Neuronal stem cell (in vitro differentiated cells): ENCODE results near the gene CTNNA3.

Experiments used
- DNase-seq: peaks from one replicate; pipeline ENCODE4 v3.0.0-alpha.2; 2013; ENCODE audit warnings: low spot score
- H2AFZ ChIP-seq: one replicate; pipeline ENCODE4 v1.6.1; 2013; ENCODE audit warnings: mild to moderate bottlenecking, low read length, inconsistent platforms
- H2AK5ac ChIP-seq: 2 replicates; pipeline ENCODE4 v1.6.1; 2013; ENCODE audit warnings: low read depth, mild to moderate bottlenecking, inconsistent platforms, low read length, moderate library complexity, mixed read lengths
- H2BK120ac ChIP-seq: 2 replicates; pipeline ENCODE4 v1.6.1; 2013; ENCODE audit warnings: low read depth, mild to moderate bottlenecking, inconsistent platforms, low read length, moderate library complexity, mixed read lengths
- H2BK12ac ChIP-seq: one replicate; pipeline ENCODE4 v1.6.1; 2013; ENCODE audit warnings: low read length, inconsistent platforms
- H2BK15ac ChIP-seq: 2 replicates; pipeline ENCODE4 v1.6.1; 2013; ENCODE audit warnings: mild to moderate bottlenecking, low read length, inconsistent platforms, mixed read lengths
- H2BK5ac ChIP-seq: one replicate; pipeline ENCODE4 v1.6.1; 2013; ENCODE audit warnings: inconsistent platforms, mild to moderate bottlenecking, low read length, moderate library complexity
- H3K14ac ChIP-seq: one replicate; pipeline ENCODE4 v1.6.1; 2013; ENCODE audit warnings: low read length, inconsistent platforms
- H3K18ac ChIP-seq: 2 replicates; pipeline ENCODE4 v1.6.1; 2013; ENCODE audit warnings: low read length, inconsistent platforms
- H3K23ac ChIP-seq: 2 replicates; pipeline ENCODE4 v1.6.1; 2013; ENCODE audit warnings: low read depth, mild to moderate bottlenecking, mixed read lengths, low read length, inconsistent platforms; ENCODE audit not compliant: poor library complexity
- H3K27ac ChIP-seq: replicated peaks from 3 replicates; pipeline ENCODE4 v1.5.1; 2013; ENCODE audit warnings: low read length, inconsistent platforms
- H3K27me3 ChIP-seq, 3 experiments: 2 replicates each; pipeline ENCODE4 v1.6.1; 2013; ENCODE audit warnings: low read length in 3 of 3, mild to moderate bottlenecking in 2 of 3, inconsistent platforms in 1 of 3, low read depth in 1 of 3, mixed read lengths in 1 of 3, moderate library complexity in 1 of 3; ENCODE audit not compliant: control insufficient read depth in 3 of 3, insufficient read depth in 3 of 3
- H3K36me3 ChIP-seq, 2 donors: replicated peaks in 1 of 2; 2 replicates each; pipeline ENCODE4 v1.6.1; 2013; ENCODE audit warnings: low read length in 2 of 2; ENCODE audit not compliant: control insufficient read depth in 2 of 2, insufficient read depth in 2 of 2
- H3K4ac ChIP-seq: 2 replicates; pipeline ENCODE4 v1.6.1; 2013; ENCODE audit warnings: inconsistent platforms, mild to moderate bottlenecking, low read length, moderate library complexity
- H3K4me1 ChIP-seq, 2 donors: 1 replicate in 1 of 2; 2 replicates in 1 of 2; pipeline ENCODE4 v1.6.1; 2013; ENCODE audit warnings: low read length in 2 of 2, low read depth in 1 of 2; ENCODE audit not compliant: control insufficient read depth in 2 of 2, insufficient read depth in 1 of 2
- H3K4me2 ChIP-seq: one replicate; pipeline ENCODE4 v1.6.1; 2013; ENCODE audit warnings: mild to moderate bottlenecking, low read length, inconsistent platforms; ENCODE audit not compliant: insufficient read depth, poor library complexity, severe bottlenecking
- H3K4me3 ChIP-seq, 2 donors: 2 replicates each; pipeline ENCODE4 v1.5.1; 2013; ENCODE audit warnings: low read length in 2 of 2, mild to moderate bottlenecking in 2 of 2, inconsistent platforms in 1 of 2, moderate library complexity in 1 of 2
- H3K79me1 ChIP-seq: one replicate; pipeline ENCODE4 v1.6.1; 2013; ENCODE audit warnings: low read depth, mild to moderate bottlenecking, inconsistent platforms, low read length, moderate library complexity
- H3K9ac ChIP-seq: one replicate; pipeline ENCODE4 v1.6.1; 2013; ENCODE audit warnings: mild to moderate bottlenecking, low read depth, low read length, inconsistent platforms; ENCODE audit not compliant: poor library complexity
- H3K9me3 ChIP-seq, 2 donors: replicated peaks in 1 of 2; 2 replicates each; pipeline versions ENCODE3 to v1.6.1; 2013; ENCODE audit warnings: low read length in 2 of 2, mild to moderate bottlenecking in 2 of 2, inconsistent platforms in 1 of 2, low read depth in 1 of 2, mixed read lengths in 1 of 2, moderate library complexity in 1 of 2; ENCODE audit not compliant: control insufficient read depth in 2 of 2, insufficient read depth in 1 of 2
- H4K8ac ChIP-seq: one replicate; pipeline ENCODE4 v1.6.1; 2013; ENCODE audit warnings: low read depth, mild to moderate bottlenecking, inconsistent platforms, low read length, moderate library complexity
- H4K91ac ChIP-seq: one replicate; pipeline ENCODE4 v1.6.1; 2013; ENCODE audit warnings: low read length, low read depth, mild to moderate bottlenecking, inconsistent platforms; ENCODE audit not compliant: poor library complexity
- WGBS, 2 donors: extraction: QIAGEN DNeasy Blood & Tissue Kit; methylation state at CpG; one replicate each; pipeline ENCODE4 v1.1.7; 2013; ENCODE audit warnings: missing lambda C conversion rate in 2 of 2, mixed read lengths in 1 of 2; ENCODE audit not compliant: insufficient read length in 2 of 2, insufficient replicate concordance in 1 of 2; ENCODE audit errors: extremely low coverage in 2 of 2; 5-methylcytosine and 5-hydroxymethylcytosine counted together

Gene CTNNA3

GRCh38 chr10:66228887-66229286, 1467.1 kb downstream of the CTNNA3 start:
- Histone ChIP-seq H2BK120ac (no peak overlapping the region), H3K79me1 (no peaks in the 10 kb centered on the region), H2AFZ (no peak overlapping the region), H3K9ac (no peak overlapping the region), H4K91ac (no peak overlapping the region), H4K8ac (no peak overlapping the region), H3K4ac (no peak overlapping the region), H2AK5ac (no peak overlapping the region), H3K14ac (no peak overlapping the region), H3K4me2 (no peak overlapping the region), H2BK12ac (no peak overlapping the region), H3K27ac (no peak overlapping the region), H2BK5ac (no peak overlapping the region), H2BK15ac (no peak overlapping the region), H3K23ac (no peak overlapping the region), H3K4me1 (no peaks in the 10 kb centered on the region), H3K4me3 (no peak overlapping the region), H3K18ac (no peak overlapping the region), H3K9me3 (peaks cover 0 to 2% of the 10 kb centered on the region in 2 donors), H3K27me3 (no peaks in the 10 kb centered on the region), H3K36me3 (no peaks in the 10 kb centered on the region)
- DNase-seq, result no peak

- no peaks in the 10 kb centered on the region for H3K4me1 ChIP-seq
These were observed 1472.3 kb downstream of the CTNNA3 start for GRCh38 chr10:66223656-66224055.

GRCh38 chr10:66222462-66223046, 1473.4 kb downstream of the CTNNA3 start:
- H2BK15ac ChIP-seq, result no peak overlapping the region
- no peak overlapping the region for H3K4me2 ChIP-seq
- no peak overlapping the region for H3K4ac ChIP-seq
- H2AFZ ChIP-seq, result no peak overlapping the region
- no peak overlapping the region for H3K18ac ChIP-seq
- H3K4me1 ChIP-seq, result no peaks in the 10 kb centered on the region
- H3K14ac ChIP-seq, result no peak overlapping the region
- no peak overlapping the region for H4K91ac ChIP-seq
- no peaks in the 10 kb centered on the region for H3K79me1 ChIP-seq
- H2BK12ac ChIP-seq, result no peak overlapping the region
- no peak overlapping the region for H3K27ac ChIP-seq
- H2AK5ac ChIP-seq, result no peak overlapping the region
- DNase-seq, result no peak
- H3K4me3 ChIP-seq, result no peak overlapping the region
- no CpG with 5 or more reads among the region's 3 CpGs for WGBS, 2 donors
- no peak overlapping the region for H3K23ac ChIP-seq
- H2BK120ac ChIP-seq, result no peak overlapping the region
- H3K27me3 ChIP-seq, result no peaks in the 10 kb centered on the region
- H3K9ac ChIP-seq, result no peak overlapping the region
- H3K9me3 ChIP-seq, result no peaks in the 10 kb centered on the region
- no peak overlapping the region for H2BK5ac ChIP-seq
- no peaks in the 10 kb centered on the region for H3K36me3 ChIP-seq
- no peak overlapping the region for H4K8ac ChIP-seq

More at GRCh38 chr10:66223656-66224055, 1472.3 kb downstream of the CTNNA3 start:
- H3K4me2 ChIP-seq, result no peak overlapping the region
- H3K14ac ChIP-seq, result no peak overlapping the region
- H3K9me3 ChIP-seq, result no peaks in the 10 kb centered on the region
- no peak overlapping the region for H2BK120ac ChIP-seq
- no peak overlapping the region for H3K4ac ChIP-seq
- no peak overlapping the region for H3K4me3 ChIP-seq
- H3K9ac ChIP-seq, result no peak overlapping the region
- DNase-seq, result no peak
- H4K8ac ChIP-seq, result no peak overlapping the region
- no peaks in the 10 kb centered on the region for H3K27me3 ChIP-seq
- H3K27ac ChIP-seq, result no peak overlapping the region
- H2BK12ac ChIP-seq, result no peak overlapping the region
- no peak overlapping the region for H2BK5ac ChIP-seq
- no peak overlapping the region for H3K23ac ChIP-seq
- no peak overlapping the region for H3K18ac ChIP-seq
- no peak overlapping the region for H2AK5ac ChIP-seq
- no peaks in the 10 kb centered on the region for H3K79me1 ChIP-seq
- no peaks in the 10 kb centered on the region for H3K36me3 ChIP-seq
- no peak overlapping the region for H4K91ac ChIP-seq
- no CpG with 5 or more reads among the region's 1 CpG for WGBS, 2 donors
- no peak overlapping the region for H2AFZ ChIP-seq
- H2BK15ac ChIP-seq, result no peak overlapping the region

GRCh38 chr10:66218981-66219587, 1476.9 kb downstream of the CTNNA3 start:
- DNase-seq, result no peak
- H2AK5ac ChIP-seq, result no peak overlapping the region
- no peak overlapping the region for H3K4ac ChIP-seq
- no peak overlapping the region for H3K4me3 ChIP-seq
- no peak overlapping the region for H4K91ac ChIP-seq
- no peak overlapping the region for H3K4me2 ChIP-seq
- no peak overlapping the region for H2BK5ac ChIP-seq
- no peak overlapping the region for H3K9ac ChIP-seq
- no peak overlapping the region for H4K8ac ChIP-seq
- no peaks in the 10 kb centered on the region for H3K27me3 ChIP-seq
- H2BK12ac ChIP-seq, result no peak overlapping the region
- no peaks in the 10 kb centered on the region for H3K79me1 ChIP-seq
- no peak overlapping the region for H3K18ac ChIP-seq
- no peaks in the 10 kb centered on the region for H3K36me3 ChIP-seq
- H2BK15ac ChIP-seq, result no peak overlapping the region
- no peak overlapping the region for H3K27ac ChIP-seq
- H3K23ac ChIP-seq, result no peak overlapping the region
- H2BK120ac ChIP-seq, result no peak overlapping the region
- no peaks in the 10 kb centered on the region for H3K9me3 ChIP-seq
- no peaks in the 10 kb centered on the region for H3K4me1 ChIP-seq
- no CpG with 5 or more reads among the region's 5 CpGs for WGBS, 2 donors
- no peak overlapping the region for H3K14ac ChIP-seq
- H2AFZ ChIP-seq, result no peak overlapping the region
